Activated CD4-positive, alpha-beta T cell treated with anti-CD3 and anti-CD28 coated beads for 48 hours (primary cell): ENCODE data around the gene TMEM114.
"Not testable (repeated sequence)": the region's sequence is repeated elsewhere in the genome, so short reads cannot be mapped to it uniquely, and the experiment has no call there.

ENCODE experiments used
- DNase-seq: peaks from one replicate; pipeline ENCODE4 v3.0.0-alpha.2; 2020

The TMEM114 gene

DNA sequence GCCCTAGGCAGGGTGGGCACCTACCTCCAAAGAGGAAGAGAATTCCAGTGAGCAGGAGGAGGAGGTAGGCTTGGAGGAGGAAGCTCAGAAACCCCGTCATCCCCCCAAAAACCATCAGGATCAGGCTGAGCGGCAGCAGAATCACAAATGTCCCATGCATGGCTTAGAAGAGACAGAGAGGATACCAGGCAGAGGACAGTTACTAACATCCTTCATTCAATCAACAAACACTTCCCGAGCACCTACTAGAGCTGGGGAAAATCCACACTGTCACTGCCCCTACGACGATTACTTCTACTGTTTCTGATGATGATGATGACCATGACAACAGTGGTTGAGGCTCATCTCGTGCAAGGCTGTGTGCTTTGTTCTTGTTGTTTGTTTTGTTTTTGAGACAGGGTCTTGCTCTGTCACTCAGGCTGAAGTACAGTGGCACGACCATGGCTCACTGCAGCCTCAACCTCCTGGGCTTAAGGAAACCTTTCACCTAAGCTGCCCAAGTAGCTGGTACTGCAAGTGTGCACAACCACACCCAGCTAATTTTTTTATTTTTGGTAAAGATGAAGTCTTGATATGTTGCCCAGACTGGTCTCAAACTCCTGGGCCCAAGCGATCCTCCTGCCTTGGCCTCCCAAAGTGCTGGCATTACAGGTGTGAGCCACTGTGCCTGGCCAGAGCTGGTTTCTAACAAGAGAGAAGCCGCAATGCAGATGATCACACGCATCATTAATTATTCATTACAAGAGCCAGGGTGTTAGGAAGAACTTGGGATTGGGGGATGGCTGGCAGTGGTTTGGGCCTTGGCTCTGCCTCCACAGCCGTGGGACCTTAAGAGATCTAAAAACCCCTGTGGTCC, 18.0 kb downstream of the TMEM114 start:
- DNase-seq: no peak

DNA sequence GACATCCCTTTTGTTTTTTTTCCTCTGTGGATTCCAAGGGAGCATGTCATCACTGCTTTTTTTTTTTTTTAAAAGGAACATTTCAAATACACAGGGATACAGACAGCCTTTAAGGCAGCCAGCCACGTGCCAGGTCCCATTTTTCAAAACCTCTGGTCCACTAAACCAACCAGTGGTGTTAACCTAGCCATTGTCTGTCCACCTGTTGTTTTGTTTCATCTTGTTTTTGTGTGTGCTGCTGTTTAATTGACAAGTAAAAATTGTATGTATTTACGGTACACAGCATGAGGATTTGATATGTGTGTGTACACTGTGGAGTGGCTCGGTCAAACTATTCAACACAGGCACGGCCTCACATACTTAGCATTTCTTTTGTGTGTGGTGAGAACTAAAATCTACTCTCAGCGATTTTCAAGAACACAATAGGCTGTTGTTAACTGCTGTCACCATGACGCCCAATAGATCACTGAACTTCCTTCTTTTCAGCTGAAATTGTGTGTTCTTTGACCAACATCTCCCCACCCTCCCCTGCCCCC, 19.2 kb downstream of the TMEM114 start:
- DNase-seq: no peak

DNA sequence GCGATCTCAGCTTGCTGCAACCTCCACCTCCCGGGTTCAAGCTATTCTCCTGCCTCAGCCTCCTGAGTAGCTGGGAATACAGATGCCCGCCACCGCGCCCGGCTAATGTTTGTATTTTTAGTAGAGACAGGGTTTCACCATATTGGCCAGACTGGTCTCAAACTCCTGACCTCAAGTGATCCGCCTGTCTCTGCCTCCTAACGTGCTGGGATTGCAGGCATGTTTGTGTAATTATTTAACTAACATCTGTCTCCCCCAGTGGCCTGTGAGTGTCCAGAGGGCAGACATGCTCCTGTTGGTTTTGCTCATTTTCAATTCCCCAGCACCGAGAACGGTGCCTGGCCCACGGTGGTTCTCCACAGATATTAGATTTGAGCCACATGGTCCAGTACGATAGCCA, 19.9 kb downstream of the TMEM114 start:
- DNase-seq: not testable (repeated sequence)

DNA sequence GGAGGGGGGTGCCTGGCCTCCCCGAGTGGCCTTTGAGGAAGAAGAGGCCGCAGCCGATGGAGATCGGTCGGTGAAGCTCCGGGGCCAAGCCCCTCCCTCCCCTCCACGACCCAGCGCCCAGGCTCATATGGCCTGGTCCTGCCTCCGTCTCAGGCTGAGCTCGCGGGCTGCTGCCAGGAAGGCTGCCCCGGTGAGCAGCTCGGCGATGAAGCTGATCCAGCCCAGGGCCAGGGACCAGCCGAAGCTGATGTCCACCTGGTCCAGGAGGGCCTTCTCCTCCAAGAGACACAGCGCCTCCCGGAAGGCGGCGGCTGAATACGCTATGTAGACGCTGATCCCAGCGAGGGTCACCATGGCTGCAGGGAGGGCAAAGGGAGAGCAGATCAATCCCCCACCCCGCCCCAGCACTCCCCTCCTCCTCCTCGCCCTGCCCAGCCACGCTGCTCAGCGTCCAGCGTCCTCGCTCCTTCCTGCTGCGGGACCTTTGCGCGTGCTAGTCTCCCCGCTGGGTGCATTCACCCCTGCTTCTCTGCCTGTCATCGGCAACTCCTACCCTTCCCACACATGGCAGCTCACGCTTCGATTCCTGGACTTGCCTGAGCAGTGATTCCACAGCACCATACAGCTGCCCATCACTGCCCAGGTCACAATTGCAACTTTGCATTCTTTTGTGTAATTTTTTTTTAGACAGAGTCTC, 20.5 kb downstream of the TMEM114 start:
- DNase-seq: no peak

- DNase-seq: peak; percentile 12
Observed at GRCh38 chr16:8568231-8568617, 22.1 kb downstream of the TMEM114 start.

DNA sequence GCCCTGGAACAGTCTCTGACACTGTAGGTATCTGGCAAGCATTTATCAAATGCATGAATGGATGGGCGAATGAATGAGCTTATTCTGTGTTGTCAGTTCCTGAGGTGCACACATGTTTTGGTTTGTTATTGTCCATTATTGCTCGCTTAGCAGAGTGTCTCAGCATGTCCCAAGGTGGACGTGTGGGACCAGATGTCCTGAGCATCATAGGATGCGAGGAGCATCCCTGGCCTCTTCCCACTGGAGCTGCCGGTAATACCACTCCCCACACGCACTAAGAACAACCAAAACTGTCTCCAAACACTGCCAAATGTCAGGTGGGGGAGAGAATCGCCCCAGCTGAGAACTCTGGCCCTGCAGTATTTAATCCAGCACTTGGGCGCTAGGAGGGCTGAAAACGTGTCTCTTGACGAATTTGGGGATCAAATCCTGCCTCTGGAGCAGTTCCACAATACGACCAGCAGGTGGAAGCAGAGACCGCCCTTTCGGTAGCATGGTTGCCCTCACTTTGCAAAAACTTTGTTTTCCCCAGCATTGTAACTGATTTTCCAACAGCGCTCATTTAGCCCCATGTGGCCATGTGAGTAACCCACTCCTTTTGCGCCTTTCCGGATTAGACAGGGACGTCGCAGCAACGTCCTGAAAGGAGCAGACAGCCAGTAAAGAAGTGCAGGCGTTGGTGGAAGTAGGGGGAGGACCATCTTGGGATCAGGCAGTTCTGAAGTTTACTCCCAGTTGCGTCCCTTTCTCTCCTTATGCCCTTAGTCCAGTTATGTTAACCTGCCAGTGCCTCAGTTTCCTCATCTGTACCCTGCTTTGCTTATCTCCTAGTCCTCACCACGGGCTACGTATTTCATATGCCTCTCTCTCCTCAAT, 22.7 kb downstream of the TMEM114 start:
- peak; percentile 85 for DNase-seq

- no peak for DNase-seq
Observed at GRCh38 chr16:8565498-8565897, 24.8 kb downstream of the TMEM114 start.

- no peak for DNase-seq
Observed at GRCh38 chr16:8564934-8565345, 25.4 kb downstream of the TMEM114 start.

DNA sequence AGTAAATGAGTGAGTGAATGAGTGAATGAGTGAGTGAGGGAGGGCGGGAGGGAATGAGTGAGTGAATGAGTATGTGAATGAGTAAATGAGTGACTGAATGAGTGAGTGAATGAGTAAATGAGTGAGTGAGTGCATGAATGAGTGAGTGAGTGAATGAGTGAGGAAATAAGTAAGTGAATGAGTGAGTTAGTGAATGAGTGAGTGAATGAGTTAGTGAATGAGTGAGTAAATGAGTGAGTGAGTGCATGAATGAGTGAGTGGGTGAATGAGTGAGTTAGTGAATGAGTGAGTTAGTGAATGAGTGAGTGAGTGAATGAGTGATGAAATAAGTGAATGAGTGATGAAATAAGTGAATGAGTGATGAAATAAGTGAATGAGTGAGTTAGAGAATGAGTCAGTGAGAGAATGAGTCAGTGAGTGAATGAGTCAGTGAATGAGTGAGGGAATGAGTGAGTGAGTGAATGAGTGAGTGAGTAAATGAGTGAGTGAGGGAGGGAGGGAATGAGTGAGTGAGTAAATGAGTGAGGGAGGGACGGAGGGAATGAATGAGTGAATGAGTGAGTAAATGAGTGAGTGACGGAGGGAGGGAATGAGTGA, 26.3 kb downstream of the TMEM114 start:
- not testable (repeated sequence) for DNase-seq

DNA sequence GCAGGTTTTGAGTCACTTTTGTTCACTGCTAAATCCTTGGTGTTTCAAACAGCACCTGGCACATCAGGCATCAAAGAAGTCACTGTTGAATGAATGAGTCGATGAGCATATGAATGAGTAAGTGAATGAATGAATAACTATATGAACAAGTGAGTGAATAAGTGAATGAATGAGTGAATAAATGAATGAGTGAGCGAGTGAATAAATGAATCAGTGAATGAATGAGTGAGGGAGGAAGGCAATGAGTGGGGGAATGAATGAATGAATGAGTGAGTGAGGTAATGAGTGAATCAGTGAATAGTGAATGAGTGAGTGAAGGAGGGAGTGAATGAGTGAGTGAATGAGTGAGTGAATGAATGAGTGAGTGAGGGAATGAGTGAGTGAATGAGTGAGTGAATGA, 28.8 kb downstream of the TMEM114 start:
- no peak for DNase-seq

GRCh38 chr16:8555400-8555799, 34.9 kb downstream of the TMEM114 start:
- DNase-seq: no peak

- DNase-seq: no peak
Observed at GRCh38 chr16:8554881-8555280, 35.4 kb downstream of the TMEM114 start.

DNA sequence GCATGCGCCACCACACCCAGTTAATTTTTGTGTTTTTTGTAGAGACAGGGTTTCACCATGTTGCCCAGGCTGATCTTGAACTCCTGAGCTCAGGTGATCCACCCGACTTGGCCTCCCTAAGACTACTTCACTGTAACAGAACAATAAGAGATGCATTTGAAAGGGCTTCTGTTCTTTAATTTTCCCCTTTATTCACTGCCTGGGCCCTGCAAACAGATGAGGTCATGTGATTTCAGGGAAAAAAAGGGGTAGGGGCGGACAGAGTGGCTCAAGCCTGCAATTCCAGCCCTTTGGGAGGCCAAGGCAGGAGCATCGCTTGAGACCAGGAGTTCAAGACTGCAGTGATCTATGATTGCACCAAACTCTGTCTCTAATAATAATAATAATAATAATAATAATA, 36.3 kb downstream of the TMEM114 start:
- DNase-seq: no peak

DNA sequence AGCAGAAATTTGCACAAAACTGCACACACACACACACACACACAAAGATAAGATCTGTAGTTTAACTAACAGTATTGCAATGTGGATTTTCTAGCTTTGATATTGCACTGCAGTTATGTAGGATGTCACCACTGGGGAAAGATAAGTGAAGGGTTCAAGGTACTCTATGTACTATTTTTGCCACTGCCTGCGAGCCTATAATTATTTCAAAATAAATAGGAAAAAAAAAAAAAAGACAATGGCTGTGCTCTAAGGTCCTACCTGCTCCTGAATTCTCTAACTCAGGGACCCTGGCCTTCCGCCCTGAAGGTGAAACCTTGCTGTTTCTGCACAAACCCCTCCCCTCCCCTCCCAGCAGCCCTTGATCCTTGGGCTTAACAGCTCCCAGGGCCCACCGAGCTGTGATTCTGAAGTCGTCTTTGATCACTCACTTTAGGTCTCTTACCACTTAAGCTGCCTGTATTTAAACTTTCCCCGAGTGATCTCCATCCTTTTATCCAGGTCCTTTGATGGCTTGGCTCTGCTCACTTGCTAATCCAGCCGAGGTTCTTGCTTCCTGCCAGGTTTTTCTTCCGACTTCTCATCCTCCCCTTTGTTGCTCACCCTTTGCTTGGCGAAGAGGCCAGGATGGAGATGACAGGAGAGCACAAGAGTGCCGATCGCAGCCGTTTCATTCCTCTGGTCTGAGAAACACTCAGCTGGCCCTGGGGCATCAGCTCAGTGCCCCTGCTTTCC, 37.7 kb downstream of the TMEM114 start:
- no peak for DNase-seq

DNA sequence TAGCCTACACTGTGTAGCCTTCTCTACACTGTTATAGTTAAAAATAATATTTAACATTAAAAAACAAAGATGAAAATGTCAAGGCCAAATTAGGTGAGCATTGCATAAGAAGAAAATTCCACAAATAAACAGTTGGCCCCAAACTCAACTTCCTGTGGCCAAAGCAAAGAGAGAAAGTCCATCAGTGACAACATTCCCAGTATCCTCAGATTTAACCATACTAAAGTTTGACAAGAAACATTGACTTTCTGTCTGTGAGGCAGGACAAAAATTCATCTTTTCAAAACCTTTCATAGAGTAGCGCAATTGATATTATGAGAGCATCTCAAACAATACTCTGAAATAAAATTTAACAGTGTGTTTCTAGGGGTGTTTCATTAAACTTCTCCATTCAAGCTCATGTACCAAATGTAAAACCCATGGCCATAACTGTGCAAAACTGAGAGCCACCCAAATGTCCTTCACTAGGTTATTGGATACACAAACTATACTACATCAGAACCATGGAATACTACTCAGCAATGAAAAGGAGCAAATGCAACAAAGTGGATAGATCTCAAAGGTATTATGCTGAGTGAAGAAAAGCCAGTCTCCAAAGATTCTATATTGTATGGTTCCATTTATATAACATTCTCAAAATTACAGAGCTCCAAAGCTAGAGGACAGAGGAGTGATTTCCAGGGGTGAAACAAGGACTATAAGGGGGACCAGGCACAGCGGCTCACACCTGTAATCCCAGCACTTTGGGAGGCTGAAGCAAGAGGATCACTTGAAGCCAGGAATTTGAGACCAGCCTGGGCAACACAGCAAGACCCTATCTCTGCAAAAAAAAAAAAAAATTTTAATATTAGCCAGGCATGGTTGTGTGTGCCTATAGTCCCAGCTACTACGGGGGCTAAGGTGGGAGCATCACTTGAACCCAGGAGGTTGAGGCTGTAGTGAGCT, 38.7 kb downstream of the TMEM114 start:
- no peak for DNase-seq

- no peak for DNase-seq
Observed at GRCh38 chr16:8550728-8551387, 39.5 kb downstream of the TMEM114 start.

DNA sequence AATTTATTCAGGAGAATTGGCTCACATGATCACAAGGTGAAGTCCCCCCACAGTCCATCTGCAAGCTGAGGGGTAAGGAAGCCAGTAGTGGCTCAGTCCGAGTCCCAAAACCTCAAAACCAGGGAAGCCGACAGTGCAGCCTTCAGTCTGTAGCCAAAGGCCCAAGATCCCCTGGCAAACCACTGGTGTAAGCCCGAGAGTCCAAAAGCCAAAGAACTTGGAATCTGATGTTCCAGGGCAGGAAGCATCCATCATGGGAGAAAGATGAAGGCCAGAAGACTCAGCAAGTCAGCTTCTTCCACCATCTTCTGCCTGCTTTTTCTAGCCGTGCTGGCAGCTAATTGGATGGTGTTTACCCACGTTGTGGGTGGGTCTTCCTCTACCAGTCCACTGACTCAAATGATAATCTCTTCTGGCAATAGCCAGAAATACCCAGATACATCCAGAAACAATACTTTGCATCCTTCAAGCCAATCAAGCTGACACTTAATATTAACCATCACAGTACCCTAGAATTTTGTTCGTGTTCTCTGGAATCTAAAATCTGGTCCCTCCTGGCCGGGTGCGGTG, 40.4 kb downstream of the TMEM114 start:
- no peak for DNase-seq

DNA sequence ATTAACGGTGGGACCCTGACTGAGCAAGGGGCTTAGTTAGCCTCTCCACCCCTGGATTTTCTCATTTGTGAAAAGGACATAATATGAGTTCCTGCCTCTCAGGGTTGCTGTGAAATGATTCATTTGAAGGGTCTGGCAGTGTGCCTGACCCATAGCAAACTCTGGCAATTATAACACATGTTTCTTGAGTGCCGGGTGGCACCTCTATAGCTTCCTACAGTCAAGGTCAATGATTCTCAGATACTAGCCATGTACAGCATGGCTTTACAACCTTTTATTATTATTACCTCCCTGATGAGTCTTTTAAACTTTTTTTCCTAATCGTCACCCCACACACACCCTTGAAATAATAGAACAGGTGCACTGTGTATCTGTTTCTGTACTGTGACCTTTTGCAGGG, 42.1 kb downstream of the TMEM114 start:
- DNase-seq: no peak

GRCh38 chr16:8547762-8548161, 42.5 kb downstream of the TMEM114 start:
- no peak for DNase-seq

DNA sequence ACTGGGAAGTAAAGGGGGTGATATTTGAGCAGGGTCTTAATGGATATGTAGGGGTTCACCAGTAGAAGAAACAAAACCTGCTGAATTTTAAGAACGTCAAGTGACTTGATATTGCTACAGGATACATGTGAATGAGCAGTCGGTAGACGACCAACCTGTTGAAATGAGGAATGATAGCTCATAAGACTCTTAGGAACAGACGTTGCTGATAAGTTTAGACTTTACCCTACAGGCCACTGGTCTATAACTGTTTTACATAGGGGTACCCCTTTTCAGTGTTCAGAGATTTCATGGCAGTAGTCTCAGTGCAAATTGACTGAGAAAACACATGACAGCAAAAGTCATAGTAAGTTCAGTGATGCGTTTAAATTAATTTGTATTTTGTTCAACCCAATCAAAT, 45.9 kb downstream of the TMEM114 start:
- DNase-seq: no peak
